SK-N-MC (cell line): ENCODE results near the gene ANKMY1.

Experiments
- EZH2 ChIP-seq: fragments of 200-600 bp; sonication (generic); IDR thresholded peaks from one replicate; pipeline ENCODE4 v1.6.1; 2017; ENCODE audit warnings: antibody characterized with exemption
- FOXP2 ChIP-seq: optimal IDR thresholded peaks from 2 replicates; pipeline ENCODE3; 2011; ENCODE audit warnings: mild to moderate bottlenecking, moderate library complexity; ENCODE audit not compliant: insufficient read depth; ENCODE audit errors: extremely low read length, control extremely low read depth
- POLR2AphosphoS5 ChIP-seq: IDR thresholded peaks from 2 replicates; pipeline ENCODE4 v1.6.1; 2012; ENCODE audit warnings: mild to moderate bottlenecking, low read depth, low read length, borderline replicate concordance

- TF ChIP-seq EZH2, result no peak
- no peak for TF ChIP-seq FOXP2
- no peak for TF ChIP-seq POLR2AphosphoS5
These were observed 58.9 kb downstream of the ANKMY1 start for GRCh38 chr2:240498958-240499260.
